Stimulated activated memory B cell treated with anti-CD40 and anti-IgM and Interleukin-4, amounts not matched to agents 10 μg/mL and 1 μg/mL and 100 μg/mL, for 72 hours (primary cell): ENCODE data around the gene PNISR.
A peak's percentile ranks its signal among the peaks of the same experiment; 100 is the strongest.

Source experiments
- ATAC-seq: fragments of 150-1000 bp; cut with Tn5 transposase; 2 replicates; pipeline ENCODE4 v1.10.0; 2021
- H3K27ac Mint-ChIP-seq: one replicate; pipeline ENCODE4 v1.8.0; 2022; ENCODE audit warnings: mild to moderate bottlenecking, mixed read lengths
- H3K27me3 Mint-ChIP-seq: one replicate; pipeline ENCODE4 v1.8.0; 2022; ENCODE audit warnings: mixed read lengths
- H3K36me3 Mint-ChIP-seq: one replicate; pipeline ENCODE4 v1.8.0; 2022; ENCODE audit warnings: mixed read lengths
- H3K4me1 Mint-ChIP-seq: one replicate; pipeline ENCODE4 v1.8.0; 2022; ENCODE audit warnings: mixed read lengths
- H3K4me3 Mint-ChIP-seq: one replicate; pipeline ENCODE4 v1.8.0; 2022; ENCODE audit warnings: mild to moderate bottlenecking, moderate library complexity, mixed read lengths
- H3K9me3 Mint-ChIP-seq: one replicate; pipeline ENCODE4 v1.8.0; 2022; ENCODE audit warnings: mixed read lengths

PNISR gene

GRCh38 chr6:99362678-99363268, 62.3 kb downstream of the PNISR start:
- Mint-ChIP-seq H3K27ac (no peak overlapping the region), H3K9me3 (no peaks in the 10 kb centered on the region), H3K27me3 (peaks cover 23% of the 10 kb centered on the region), H3K4me1 (no peaks in the 10 kb centered on the region), H3K36me3 (no peaks in the 10 kb centered on the region), H3K4me3 (no peak overlapping the region)
- no peak for ATAC-seq

- H3K27ac Mint-ChIP-seq, result no peak overlapping the region
- no peak overlapping the region for H3K4me3 Mint-ChIP-seq
- peaks cover 39% of the 10 kb centered on the region for H3K27me3 Mint-ChIP-seq
- H3K36me3 Mint-ChIP-seq, result no peaks in the 10 kb centered on the region
- no peaks in the 10 kb centered on the region for H3K9me3 Mint-ChIP-seq
- no peak for ATAC-seq
- H3K4me1 Mint-ChIP-seq, result no peaks in the 10 kb centered on the region
These were observed 65.3 kb downstream of the PNISR start for GRCh38 chr6:99359800-99360199.

- Mint-ChIP-seq H3K36me3 (no peaks in the 10 kb centered on the region), H3K9me3 (no peaks in the 10 kb centered on the region), H3K4me1 (no peaks in the 10 kb centered on the region), H3K27me3 (peaks cover 57% of the 10 kb centered on the region), H3K27ac (no peak overlapping the region), H3K4me3 (no peak overlapping the region)
- ATAC-seq, result no peak
These were observed 68.5 kb downstream of the PNISR start for GRCh38 chr6:99356641-99357040.

- Mint-ChIP-seq H3K4me1 (no peaks in the 10 kb centered on the region), H3K36me3 (no peaks in the 10 kb centered on the region), H3K27ac (no peak overlapping the region), H3K4me3 (no peak overlapping the region), H3K27me3 (peaks cover 57% of the 10 kb centered on the region), H3K9me3 (no peaks in the 10 kb centered on the region)
- ATAC-seq, result no peak
These were observed 70.1 kb downstream of the PNISR start for GRCh38 chr6:99354983-99355382.

- Mint-ChIP-seq H3K27ac (no peak overlapping the region), H3K4me3 (no peak overlapping the region), H3K4me1 (no peaks in the 10 kb centered on the region), H3K27me3 (peaks cover 57% of the 10 kb centered on the region), H3K36me3 (no peaks in the 10 kb centered on the region), H3K9me3 (no peaks in the 10 kb centered on the region)
- ATAC-seq, result no peak
These were observed 72.0 kb downstream of the PNISR start for GRCh38 chr6:99353126-99353525.

- H3K36me3 Mint-ChIP-seq, result no peaks in the 10 kb centered on the region
- no peaks in the 10 kb centered on the region for H3K4me1 Mint-ChIP-seq
- no peaks in the 10 kb centered on the region for H3K9me3 Mint-ChIP-seq
- H3K4me3 Mint-ChIP-seq, result no peak overlapping the region
- no peak overlapping the region for H3K27ac Mint-ChIP-seq
- H3K27me3 Mint-ChIP-seq, result peaks cover 60% of the 10 kb centered on the region
- no peak for ATAC-seq
These were observed 74.5 kb downstream of the PNISR start for GRCh38 chr6:99350573-99350972.

- Mint-ChIP-seq H3K27ac (no peak within 1 kb of the TSS), H3K27me3 (peaks cover 53% of the 10 kb centered on the region), H3K4me1 (peaks cover under 1% of the 10 kb centered on the region), H3K4me3 (peak within 1 kb of the TSS; percentile 53), H3K9me3 (no peaks in the 10 kb centered on the region), H3K36me3 (no peaks in the 10 kb centered on the region)
- ATAC-seq, result peak; percentile 39
These were observed 75.7 kb downstream of the PNISR start, which contains the start of gene FAXC for GRCh38 chr6:99349171-99350141. FAXC (minus strand) TSS chr6:99349674; CDS start chr6:99349372, 302 bp downstream.

- Mint-ChIP-seq H3K9me3 (no peaks in the 10 kb centered on the region), H3K27ac (no peak overlapping the region), H3K36me3 (no peaks in the 10 kb centered on the region), H3K4me1 (peaks cover 6% of the 10 kb centered on the region), H3K27me3 (peaks cover 55% of the 10 kb centered on the region), H3K4me3 (peak overlapping the region; percentile 53)
- ATAC-seq, result no peak
These were observed 76.6 kb downstream of the PNISR start for GRCh38 chr6:99348288-99349170.
